Measurements from ENCODE around the gene POLR1B. TPM values are rescaled to one million over a fixed set of nuclear protein-coding genes. Genes with fewer than 3 reads are reported as not detected.
A peak's percentile ranks its signal among the peaks of the same experiment; 100 is the strongest.

The POLR1B gene
- total and polyA plus RNA-seq, 2 of the 13 experiments (the other 11 are each of a cell fraction or from before 2014, with no cell fraction given) = 18.3 to 46.0 TPM

GRCh38 chr2:112614201-112614840 lies 72.1 kb downstream of the POLR1B start:
- intact Hi-C loops (cut with micrococcal nuclease; ENCODE audit: unreplicated experiment) = loop anchor here (10.0 kb wide), 1 partner anchor 270 kb away; no protein-coding TSS in a partner anchor
- H3K9me3 ChIP-seq (ENCODE audit: low read length) = no peaks in the 10 kb centered on the region
- ChIA-PET CTCF (ENCODE audit: low intra/inter-chr PET ratio, low total read pairs) (no interaction called here), POLR2A (no interaction called here)
- peak overlapping the region; percentile 65 for H3K4me2 ChIP-seq (ENCODE audit: low read depth, low read length)
- H3K27ac ChIP-seq (ENCODE audit: extremely low read length, insufficient read depth, low read length) = no peak overlapping the region
- ATAC-seq = peak; percentile 83
- peaks cover 2 to 3% of the 10 kb centered on the region in 2 experiments; a peak in 1 of 5 replicates for H3K27me3 ChIP-seq (ENCODE audit: control insufficient read depth in 1 of 2, insufficient read depth in 2 of 2, low read length in 2 of 2)
- BruUV-seq (replicated peaks) = no TSS peak
- H3K4me1 ChIP-seq (ENCODE audit: insufficient read depth, low read length) = peaks cover 41% of the 10 kb centered on the region
- peak overlapping the region; percentile 51 for H2AFZ ChIP-seq (ENCODE audit: low read length)
- H4K20me1 ChIP-seq (ENCODE audit: insufficient read depth, low read length) = no peaks in the 10 kb centered on the region
- no peak overlapping the region for H3K9ac ChIP-seq (ENCODE audit: insufficient read depth, low read depth, low read length)
- FAIRE-seq = no peak
- H3K79me2 ChIP-seq (ENCODE audit: insufficient read depth, low read length) = no peaks in the 10 kb centered on the region
- peak overlapping the region in 2 of 3 experiments; percentile 15 to 19; a peak in 2 of 6 replicates for H3K4me3 ChIP-seq (replicated peaks in 1 of 3; ENCODE audit: insufficient read depth in 1 of 3, low read depth in 2 of 3, low read length in 3 of 3)
- WGBS (ENCODE audit: low lambda C conversion rate) = 10% methylated on average over 10 of the region's 13 CpGs
- H3K36me3 ChIP-seq (replicated peaks in 1 of 2; ENCODE audit: control insufficient read depth in 1 of 2, insufficient read depth in 2 of 2, low read length in 2 of 2) = no peaks in the 10 kb centered on the region
- DNase-seq (ENCODE audit: low spot score) = peak; percentile 28
- in situ Hi-C loops (cut with HindIII; ENCODE audit: extremely low pct_ligation_motif_present, low pct_unique_long_range_greater_than_20kb) = no loop called here
- TF ChIP-seq GTF3A (CRISPR knock-in tag; conservative IDR thresholded peaks at IDR 0.05) = 0 out of 2 replicates have a peak, but pooled peaks have one; percentile 66
- peak; percentile 57; the same call in 1 of the 2 replicates for TF ChIP-seq ZNF230 (CRISPR knock-in tag; IDR thresholded peaks at IDR 0.05)
- TF ChIP-seq, protein P1, sequence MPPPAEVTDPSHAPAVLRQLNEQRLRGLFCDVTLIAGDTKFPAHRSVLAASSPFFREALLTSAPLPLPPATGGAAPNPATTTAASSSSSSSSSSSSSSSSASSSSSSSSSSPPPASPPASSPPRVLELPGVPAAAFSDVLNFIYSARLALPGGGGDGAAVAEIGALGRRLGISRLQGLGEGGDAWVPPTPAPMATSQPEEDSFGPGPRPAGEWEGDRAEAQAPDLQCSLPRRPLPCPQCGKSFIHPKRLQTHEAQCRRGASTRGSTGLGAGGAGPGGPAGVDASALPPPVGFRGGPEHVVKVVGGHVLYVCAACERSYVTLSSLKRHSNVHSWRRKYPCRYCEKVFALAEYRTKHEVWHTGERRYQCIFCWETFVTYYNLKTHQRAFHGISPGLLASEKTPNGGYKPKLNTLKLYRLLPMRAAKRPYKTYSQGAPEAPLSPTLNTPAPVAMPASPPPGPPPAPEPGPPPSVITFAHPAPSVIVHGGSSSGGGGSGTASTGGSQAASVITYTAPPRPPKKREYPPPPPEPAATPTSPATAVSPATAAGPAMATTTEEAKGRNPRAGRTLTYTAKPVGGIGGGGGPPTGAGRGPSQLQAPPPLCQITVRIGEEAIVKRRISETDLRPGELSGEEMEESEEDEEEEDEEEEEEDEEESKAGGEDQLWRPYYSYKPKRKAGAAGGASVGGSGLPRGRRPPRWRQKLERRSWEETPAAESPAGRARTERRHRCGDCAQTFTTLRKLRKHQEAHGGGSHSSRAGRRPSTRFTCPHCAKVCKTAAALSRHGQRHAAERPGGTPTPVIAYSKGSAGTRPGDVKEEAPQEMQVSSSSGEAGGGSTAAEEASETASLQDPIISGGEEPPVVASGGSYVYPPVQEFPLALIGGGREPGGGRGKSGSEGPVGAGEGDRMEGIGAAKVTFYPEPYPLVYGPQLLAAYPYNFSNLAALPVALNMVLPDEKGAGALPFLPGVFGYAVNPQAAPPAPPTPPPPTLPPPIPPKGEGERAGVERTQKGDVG (CRISPR knock-in tag; IDR thresholded peaks at IDR 0.05; ENCODE audit: borderline replicate concordance) = 0 out of 2 replicates have a peak, but pooled peaks have one; percentile 22
- TF ChIP-seq TEF (CRISPR knock-in tag; IDR thresholded peaks at IDR 0.05) = no peak
- 0 out of 2 replicates have a peak, but pooled peaks have one; percentile 59 for TF ChIP-seq ZNF343 (CRISPR knock-in tag; IDR thresholded peaks at IDR 0.05)
- no peak for TF ChIP-seq SIX1 (CRISPR knock-in tag; IDR thresholded peaks at IDR 0.05; ENCODE audit: borderline replicate concordance)
- TF ChIP-seq MTA1 (CRISPR knock-in tag; IDR thresholded peaks at IDR 0.05; ENCODE audit: borderline replicate concordance) = 0 out of 2 replicates have a peak, but pooled peaks have one; percentile 32
- 0 out of 2 replicates have a peak, but pooled peaks have one; percentile 63 for TF ChIP-seq MEIS1 (CRISPR knock-in tag; IDR thresholded peaks at IDR 0.05; ENCODE audit: borderline replicate concordance)
- TF ChIP-seq ZNF550 (CRISPR knock-in tag; IDR thresholded peaks at IDR 0.05; ENCODE audit: borderline replicate concordance) = no peak
- peak; percentile 22; the same call in 1 of the 2 replicates for TF ChIP-seq SALL1 (CRISPR knock-in tag; IDR thresholded peaks at IDR 0.05)
- TF ChIP-seq TCF12 (IDR thresholded peaks at IDR 0.05) = no peak
- no peak for TF ChIP-seq TCF12 (CRISPR knock-in tag; IDR thresholded peaks at IDR 0.05)
- TF ChIP-seq ARID5B (CRISPR knock-in tag; IDR thresholded peaks at IDR 0.05) = peak; percentile 19; the same call in 1 of the 2 replicates
- no peak for TF ChIP-seq PAWR (CRISPR knock-in tag; IDR thresholded peaks at IDR 0.05; ENCODE audit: borderline replicate concordance)
- no peak for TF ChIP-seq HOXA7 (CRISPR knock-in tag; IDR thresholded peaks at IDR 0.05)
- TF ChIP-seq IRX3 (CRISPR knock-in tag; IDR thresholded peaks at IDR 0.05; ENCODE audit: borderline replicate concordance, low read depth) = no peak

Data from HepG2 (cell line).